GM23338 (cell line): ENCODE results near the gene NOTCH3. TPM values are rescaled to one million over a fixed set of nuclear protein-coding genes. Genes with fewer than 3 reads are reported as not detected.

Experiments
- ATAC-seq: fragments of 200-7000 bp; cut with Tn5 transposase; 3 replicates; pipeline ENCODE4 v1.9.1; 2020
- DNase-seq: peaks from one replicate; pipeline ENCODE4 v3.0.0-alpha.2; 2015; ENCODE audit warnings: low spot score
- H2AFZ ChIP-seq: fragments of 200-600 bp; sonication (generic); 2 replicates; pipeline ENCODE4 v1.8.0; 2016; ENCODE audit warnings: antibody characterized with exemption, mild to moderate bottlenecking, moderate library complexity
- H3F3A ChIP-seq: fragments of 200-600 bp; sonication (generic); replicated peaks from 2 replicates; pipeline ENCODE4 v1.8.0; 2017; ENCODE audit warnings: antibody characterized with exemption, mixed run types, low read depth
- H3K27ac ChIP-seq: fragments of 200-600 bp; sonication (generic); 2 replicates; pipeline ENCODE4 v1.6.1; 2016; ENCODE audit warnings: low read depth
- H3K27me3 ChIP-seq: fragments of 200-600 bp; sonication (generic); 2 replicates; pipeline ENCODE4 v1.8.0; 2016; ENCODE audit warnings: mild to moderate bottlenecking, mixed run types, moderate library complexity; ENCODE audit not compliant: insufficient read depth
- H3K36me3 ChIP-seq: fragments of 200-600 bp; sonication (generic); 2 replicates; pipeline ENCODE4 v1.8.0; 2016; ENCODE audit warnings: mild to moderate bottlenecking; ENCODE audit not compliant: insufficient read depth
- H3K4me1 ChIP-seq: fragments of 200-600 bp; sonication (generic); 2 replicates; pipeline ENCODE4 v1.8.0; 2016; ENCODE audit warnings: mild to moderate bottlenecking, moderate library complexity; ENCODE audit not compliant: insufficient read depth
- H3K4me2 ChIP-seq: fragments of 200-600 bp; sonication (generic); 2 replicates; pipeline ENCODE4 v1.7.1; 2017; ENCODE audit warnings: mixed run types
- H3K4me3 ChIP-seq: fragments of 200-600 bp; sonication (generic); 2 replicates; pipeline ENCODE4 v1.6.1; 2016; ENCODE audit warnings: mixed run types
- H3K79me2 ChIP-seq: fragments of 200-600 bp; sonication (generic); replicated peaks from 2 replicates; pipeline ENCODE4 v1.8.0; 2017; ENCODE audit warnings: mild to moderate bottlenecking; ENCODE audit not compliant: insufficient read depth
- H3K9me2 ChIP-seq: fragments of 200-600 bp; sonication (generic); 2 replicates; pipeline ENCODE4 v1.8.0; 2017; ENCODE audit not compliant: insufficient read depth
- H4K20me1 ChIP-seq: fragments of 200-600 bp; sonication (generic); replicated peaks from 2 replicates; pipeline ENCODE4 v1.8.0; 2017; ENCODE audit warnings: mild to moderate bottlenecking; ENCODE audit not compliant: insufficient read depth
- H3K27ac Mint-ChIP-seq: 2 replicates; pipeline ENCODE4 v1.8.0; 2020; ENCODE audit warnings: inconsistent platforms, mild to moderate bottlenecking, moderate library complexity, mixed read lengths
- H3K27me3 Mint-ChIP-seq: 3 replicates; pipeline ENCODE4 v1.8.0; 2022; ENCODE audit warnings: low read depth, mild to moderate bottlenecking, moderate library complexity, mixed read lengths, inconsistent platforms; ENCODE audit not compliant: insufficient read depth, poor library complexity
- H3K36me3 Mint-ChIP-seq: 3 replicates; pipeline ENCODE4 v1.8.0; 2021; ENCODE audit warnings: low read depth, mild to moderate bottlenecking, inconsistent platforms, moderate library complexity, mixed read lengths
- H3K4me1 Mint-ChIP-seq: 3 replicates; pipeline ENCODE4 v1.8.0; 2020; ENCODE audit warnings: mild to moderate bottlenecking, inconsistent platforms, mixed read lengths
- H3K4me3 Mint-ChIP-seq: 3 replicates; pipeline ENCODE4 v1.8.0; 2021; ENCODE audit warnings: moderate library complexity, mild to moderate bottlenecking, inconsistent platforms, mixed read lengths
- H3K9me3 Mint-ChIP-seq: 3 replicates; pipeline ENCODE4 v1.8.0; 2020; ENCODE audit warnings: moderate library complexity, mild to moderate bottlenecking, inconsistent platforms, mixed read lengths
- CTCF ChIP-seq, 2 experiments: fragments of 200-600 bp in 1 of 2; sonication (generic) in 1 of 2; conservative IDR thresholded peaks; 2 replicates each; pipeline versions ENCODE4 v1.5.1 to v1.6.1; 2016 to 2017; ENCODE audit warnings: antibody characterized with exemption in 2 of 2, low read depth in 2 of 2, mild to moderate bottlenecking in 2 of 2, moderate library complexity in 1 of 2
- EZH2 ChIP-seq: fragments of 200-600 bp; sonication (generic); IDR thresholded peaks from one replicate; pipeline ENCODE4 v1.8.0; 2017; ENCODE audit warnings: antibody characterized with exemption, mild to moderate bottlenecking, low read depth; ENCODE audit not compliant: unreplicated experiment
- EZH2phosphoT487 ChIP-seq: fragments of 200-600 bp; sonication (generic); IDR thresholded peaks from one replicate; pipeline ENCODE4 v1.8.1; 2018; ENCODE audit warnings: antibody characterized with exemption; ENCODE audit not compliant: unreplicated experiment
- NANOG ChIP-seq: IDR thresholded peaks from 2 replicates; pipeline ENCODE4 v1.6.1; 2016; ENCODE audit warnings: antibody characterized with exemption, borderline replicate concordance
- POLR2AphosphoS5 ChIP-seq: IDR thresholded peaks from 2 replicates; pipeline ENCODE4 v1.6.1; 2016; ENCODE audit warnings: antibody characterized with exemption, low read depth
- STAT1 ChIP-seq: IDR thresholded peaks from one replicate; pipeline ENCODE4 v1.6.1; 2016; ENCODE audit warnings: antibody characterized with exemption; ENCODE audit not compliant: unreplicated experiment
- ZNF331 ChIP-seq: fragments of 250-450 bp; sonication (Bioruptor Pico); IDR thresholded peaks from 2 replicates; pipeline ENCODE4 v1.5.0; 2020; ENCODE audit warnings: low read depth, mild to moderate bottlenecking, moderate library complexity
- ZNF462 ChIP-seq: fragments of 250-450 bp; sonication (Bioruptor Pico); IDR thresholded peaks from 2 replicates; pipeline ENCODE4 v1.5.0; 2020; ENCODE audit warnings: mild to moderate bottlenecking, moderate library complexity
- polyA plus RNA-seq: library from polyadenylated mRNA; unstranded; fragments of >200 nt; fragmentation: Nextera tagmentation; extraction: Ambion mirVana; gene quantifications from 2 replicates; pipeline ENCODE4 v1.2.1, GENCODE V29; 2016
- total RNA-seq: library from RNA; depleted of rRNA; stranded (reverse); fragments of >200 nt; shearing (Covaris generic); gene quantifications from 2 replicates; pipeline ENCODE4 v1.2.3, GENCODE V29; 2014
- TF ChIP-seq, protein P1 (sequence below): IDR thresholded peaks from 2 replicates; pipeline ENCODE4 v1.6.1; 2016; ENCODE audit warnings: antibody characterized with exemption

Gene NOTCH3
- total and polyA plus RNA-seq, 2 experiments from 2014 or later: 24.3 to 172 TPM

GRCh38 chr19:15236886-15237285 is 36.1 kb upstream of the NOTCH3 start:
- H3K27ac ChIP-seq: no peak overlapping the region
- no peaks in the 10 kb centered on the region for H3K27me3 ChIP-seq
- no peaks in the 10 kb centered on the region for H3K9me2 ChIP-seq
- Mint-ChIP-seq H3K9me3 (no peaks in the 10 kb centered on the region), H3K4me3 (no peak overlapping the region), H3K27ac (no peak overlapping the region), H3K36me3 (peaks cover 44% of the 10 kb centered on the region), H3K4me1 (peaks cover 3% of the 10 kb centered on the region; the same call in 1 of the 3 replicates), H3K27me3 (peaks cover 22% of the 10 kb centered on the region)
- TF ChIP-seq EZH2phosphoT487 (no peak), CTCF (conservative IDR thresholded peaks at IDR 0.05; ENCODE audit: low read depth in 2 of 2) (peak in 1 of 2 experiments; percentile 8; a peak in 1 of 4 replicates)
- H3K4me2 ChIP-seq: no peak overlapping the region
- H3K4me3 ChIP-seq: no peak overlapping the region
- peaks cover 9% of the 10 kb centered on the region; the same call in 1 of the 2 replicates for H4K20me1 ChIP-seq
- DNase-seq (no peak), ATAC-seq (no peak)
- H2AFZ ChIP-seq: no peak overlapping the region
- no peaks in the 10 kb centered on the region for H3K79me2 ChIP-seq
- H3K36me3 ChIP-seq: peaks cover 10% of the 10 kb centered on the region; the same call in 1 of the 2 replicates
- H3K4me1 ChIP-seq: no peaks in the 10 kb centered on the region; the same call in 1 of the 2 replicates
- H3F3A ChIP-seq: peaks cover 23% of the 10 kb centered on the region

DNA sequence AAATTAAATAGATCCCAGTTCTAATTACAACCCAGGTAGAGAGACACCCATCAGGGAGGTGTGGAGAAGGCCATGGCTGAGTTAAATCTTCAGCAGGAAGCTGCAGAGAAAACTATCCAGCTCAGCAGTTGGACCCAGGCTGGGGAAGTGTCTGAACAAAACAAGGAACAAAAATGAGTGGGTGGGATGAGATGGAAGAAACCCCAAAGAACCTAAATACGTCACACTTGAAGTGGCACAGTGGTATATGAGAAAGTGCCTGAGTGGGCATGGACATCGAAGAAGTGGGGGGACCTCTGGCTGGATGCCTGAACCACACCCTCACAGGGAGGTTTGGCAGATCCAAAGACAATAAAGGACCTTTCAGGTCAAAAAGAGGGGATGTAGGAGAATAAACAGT is 35.0 kb upstream of the NOTCH3 start:
- Histone ChIP-seq H3K79me2 (no peaks in the 10 kb centered on the region), H3K36me3 (peaks cover 10% of the 10 kb centered on the region; the same call in 1 of the 2 replicates), H3K9me2 (no peaks in the 10 kb centered on the region), H3F3A (peaks cover 27% of the 10 kb centered on the region), H3K27me3 (no peaks in the 10 kb centered on the region), H3K4me3 (no peak overlapping the region), H2AFZ (no peak overlapping the region), H4K20me1 (peaks cover 9% of the 10 kb centered on the region; the same call in 1 of the 2 replicates), H3K4me1 (no peaks in the 10 kb centered on the region; the same call in 1 of the 2 replicates), H3K27ac (no peak overlapping the region), H3K4me2 (no peak overlapping the region)
- Mint-ChIP-seq H3K27me3 (peaks cover 22% of the 10 kb centered on the region), H3K36me3 (peaks cover 41% of the 10 kb centered on the region), H3K4me1 (peaks cover 6% of the 10 kb centered on the region; the same call in 2 of the 3 replicates), H3K27ac (no peak overlapping the region), H3K4me3 (no peak overlapping the region), H3K9me3 (no peaks in the 10 kb centered on the region)
- ATAC-seq (no peak), DNase-seq (no peak)
- TF ChIP-seq ZNF331: no peak
- TF ChIP-seq EZH2: no peak
- TF ChIP-seq EZH2phosphoT487: no peak
- TF ChIP-seq POLR2AphosphoS5: no peak
- TF ChIP-seq ZNF462: no peak
- no peak for TF ChIP-seq NANOG
- no peak for TF ChIP-seq STAT1
- TF ChIP-seq, protein P1, sequence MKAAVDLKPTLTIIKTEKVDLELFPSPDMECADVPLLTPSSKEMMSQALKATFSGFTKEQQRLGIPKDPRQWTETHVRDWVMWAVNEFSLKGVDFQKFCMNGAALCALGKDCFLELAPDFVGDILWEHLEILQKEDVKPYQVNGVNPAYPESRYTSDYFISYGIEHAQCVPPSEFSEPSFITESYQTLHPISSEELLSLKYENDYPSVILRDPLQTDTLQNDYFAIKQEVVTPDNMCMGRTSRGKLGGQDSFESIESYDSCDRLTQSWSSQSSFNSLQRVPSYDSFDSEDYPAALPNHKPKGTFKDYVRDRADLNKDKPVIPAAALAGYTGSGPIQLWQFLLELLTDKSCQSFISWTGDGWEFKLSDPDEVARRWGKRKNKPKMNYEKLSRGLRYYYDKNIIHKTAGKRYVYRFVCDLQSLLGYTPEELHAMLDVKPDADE: no peak
